HCT116 (cell line): ENCODE measurements around the gene SLA2.

Experiments
- CEBPB ChIP-seq: IDR thresholded peaks from 2 replicates; pipeline ENCODE4 v1.6.1; 2012; ENCODE audit warnings: low read depth
- EZH2phosphoT487 ChIP-seq: fragments of 200-600 bp; IDR thresholded peaks from 2 replicates; pipeline ENCODE4 v1.6.1; 2018; ENCODE audit warnings: antibody characterized with exemption, borderline replicate concordance
- POLR2A ChIP-seq: IDR thresholded peaks from 2 replicates; pipeline ENCODE4 v1.7.0; 2011; ENCODE audit warnings: borderline replicate concordance; ENCODE audit not compliant: insufficient read depth, insufficient read length; ENCODE audit errors: extremely low read depth
- POLR2AphosphoS5 ChIP-seq: IDR thresholded peaks from 2 replicates; pipeline ENCODE4 v1.6.1; 2011; ENCODE audit warnings: mild to moderate bottlenecking, low read depth, low read length, moderate library complexity
- TCF7L2 ChIP-seq: IDR thresholded peaks from 2 replicates; pipeline ENCODE4 v1.7.0; 2011; ENCODE audit warnings: borderline replicate concordance, inconsistent platforms; ENCODE audit not compliant: insufficient read depth, insufficient read length; ENCODE audit errors: extremely low read depth
- YY1 ChIP-seq: IDR thresholded peaks from 2 replicates; pipeline ENCODE4 v1.6.1; 2011; ENCODE audit warnings: low read length, low read depth, moderate library complexity, mild to moderate bottlenecking; ENCODE audit not compliant: insufficient replicate concordance; ENCODE audit errors: extremely low read depth
- TF ChIP-seq, protein P1 (sequence below), 3 experiments: fragments of 200-600 bp in 1 of 3; sonication (generic) in 1 of 3; IDR thresholded peaks in 2 of 3; conservative IDR thresholded peaks in 1 of 3; 2 replicates each; pipeline ENCODE4 v1.5.1; 2012 to 2017; ENCODE audit warnings: low read depth in 2 of 3, low read length in 2 of 3, antibody characterized with exemption in 1 of 3, borderline replicate concordance in 1 of 3, control low read depth in 1 of 3, mild to moderate bottlenecking in 1 of 3, mixed read lengths in 1 of 3, mixed run types in 1 of 3, moderate library complexity in 1 of 3; ENCODE audit not compliant: insufficient read depth in 1 of 3
- TF ChIP-seq, protein P2 (sequence below): IDR thresholded peaks from 2 replicates; pipeline ENCODE4 v1.6.1; 2012; ENCODE audit warnings: low read depth

- TF ChIP-seq, protein P1, sequence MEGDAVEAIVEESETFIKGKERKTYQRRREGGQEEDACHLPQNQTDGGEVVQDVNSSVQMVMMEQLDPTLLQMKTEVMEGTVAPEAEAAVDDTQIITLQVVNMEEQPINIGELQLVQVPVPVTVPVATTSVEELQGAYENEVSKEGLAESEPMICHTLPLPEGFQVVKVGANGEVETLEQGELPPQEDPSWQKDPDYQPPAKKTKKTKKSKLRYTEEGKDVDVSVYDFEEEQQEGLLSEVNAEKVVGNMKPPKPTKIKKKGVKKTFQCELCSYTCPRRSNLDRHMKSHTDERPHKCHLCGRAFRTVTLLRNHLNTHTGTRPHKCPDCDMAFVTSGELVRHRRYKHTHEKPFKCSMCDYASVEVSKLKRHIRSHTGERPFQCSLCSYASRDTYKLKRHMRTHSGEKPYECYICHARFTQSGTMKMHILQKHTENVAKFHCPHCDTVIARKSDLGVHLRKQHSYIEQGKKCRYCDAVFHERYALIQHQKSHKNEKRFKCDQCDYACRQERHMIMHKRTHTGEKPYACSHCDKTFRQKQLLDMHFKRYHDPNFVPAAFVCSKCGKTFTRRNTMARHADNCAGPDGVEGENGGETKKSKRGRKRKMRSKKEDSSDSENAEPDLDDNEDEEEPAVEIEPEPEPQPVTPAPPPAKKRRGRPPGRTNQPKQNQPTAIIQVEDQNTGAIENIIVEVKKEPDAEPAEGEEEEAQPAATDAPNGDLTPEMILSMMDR (IDR thresholded peaks at IDR 0.05 in 2 of 3, conservative IDR thresholded peaks at IDR 0.05 in 1 of 3; ENCODE audit: borderline replicate concordance in 1 of 3, insufficient read depth in 1 of 3, low read depth in 2 of 3, low read length in 2 of 3), result no peak
- no peak for TF ChIP-seq EZH2phosphoT487
- no peak for TF ChIP-seq YY1
- no peak for TF ChIP-seq CEBPB
- TF ChIP-seq, protein P2, sequence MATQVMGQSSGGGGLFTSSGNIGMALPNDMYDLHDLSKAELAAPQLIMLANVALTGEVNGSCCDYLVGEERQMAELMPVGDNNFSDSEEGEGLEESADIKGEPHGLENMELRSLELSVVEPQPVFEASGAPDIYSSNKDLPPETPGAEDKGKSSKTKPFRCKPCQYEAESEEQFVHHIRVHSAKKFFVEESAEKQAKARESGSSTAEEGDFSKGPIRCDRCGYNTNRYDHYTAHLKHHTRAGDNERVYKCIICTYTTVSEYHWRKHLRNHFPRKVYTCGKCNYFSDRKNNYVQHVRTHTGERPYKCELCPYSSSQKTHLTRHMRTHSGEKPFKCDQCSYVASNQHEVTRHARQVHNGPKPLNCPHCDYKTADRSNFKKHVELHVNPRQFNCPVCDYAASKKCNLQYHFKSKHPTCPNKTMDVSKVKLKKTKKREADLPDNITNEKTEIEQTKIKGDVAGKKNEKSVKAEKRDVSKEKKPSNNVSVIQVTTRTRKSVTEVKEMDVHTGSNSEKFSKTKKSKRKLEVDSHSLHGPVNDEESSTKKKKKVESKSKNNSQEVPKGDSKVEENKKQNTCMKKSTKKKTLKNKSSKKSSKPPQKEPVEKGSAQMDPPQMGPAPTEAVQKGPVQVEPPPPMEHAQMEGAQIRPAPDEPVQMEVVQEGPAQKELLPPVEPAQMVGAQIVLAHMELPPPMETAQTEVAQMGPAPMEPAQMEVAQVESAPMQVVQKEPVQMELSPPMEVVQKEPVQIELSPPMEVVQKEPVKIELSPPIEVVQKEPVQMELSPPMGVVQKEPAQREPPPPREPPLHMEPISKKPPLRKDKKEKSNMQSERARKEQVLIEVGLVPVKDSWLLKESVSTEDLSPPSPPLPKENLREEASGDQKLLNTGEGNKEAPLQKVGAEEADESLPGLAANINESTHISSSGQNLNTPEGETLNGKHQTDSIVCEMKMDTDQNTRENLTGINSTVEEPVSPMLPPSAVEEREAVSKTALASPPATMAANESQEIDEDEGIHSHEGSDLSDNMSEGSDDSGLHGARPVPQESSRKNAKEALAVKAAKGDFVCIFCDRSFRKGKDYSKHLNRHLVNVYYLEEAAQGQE, result no peak
- no peak for TF ChIP-seq POLR2A
- TF ChIP-seq TCF7L2, result no peak
- TF ChIP-seq POLR2AphosphoS5, result no peak
These were observed 32.0 kb downstream of the SLA2 start for GRCh38 chr20:36613974-36614373.
